A549 (cell line): Measurements from ENCODE around the gene HERC2. TPM values are rescaled to one million over a fixed set of nuclear protein-coding genes. Genes with fewer than 3 reads are reported as not detected.

ENCODE experiments used
- ATAC-seq, 2 experiments: fragments of 200-7000 bp in 1 of 2; fragments of >200 bp in 1 of 2; cut with Nextera tagmentation in 1 of 2; cut with Tn5 transposase in 1 of 2; 3 replicates each; pipeline versions ENCODE4 v1.8.0 to v1.9.1; 2018 to 2020; ENCODE audit warnings: mild to moderate bottlenecking in 1 of 2, moderate library complexity in 1 of 2
- CTCF ChIA-PET: fragments of 300-600 bp; sonication (Branson Sonifier 250); formaldehyde crosslinking; extraction: SDS; loops from one replicate; lab custom pipeline; 2021; ENCODE audit warnings: antibody characterized with exemption, inconsistent platforms; lab: Yijun Ruan, JAX
- POLR2A ChIA-PET: fragments of 350-600 bp; formaldehyde crosslinking; extraction: SDS; loops from one replicate; lab custom pipeline; 2021; ENCODE audit warnings: antibody characterized with exemption, inconsistent platforms; lab: Yijun Ruan, JAX
- DNase-seq, 2 experiments: peaks; one replicate each; pipeline versions ENCODE4 v3.0.0 to v3.0.0-alpha.2; 2011 to 2016; ENCODE audit warnings: low read depth in 1 of 2, low spot score in 1 of 2
- FAIRE-seq: peaks from 2 replicates; lab custom pipeline; 2011; peaks lifted over from hg19 to GRCh38; lab: Jason Lieb, UNC
- H3K27ac ChIP-seq, 2 experiments: fragments of >200 bp; sonication (Bioruptor Twin); formaldehyde crosslinking; 3 replicates each; pipeline ENCODE4 v1.5.1; 2016 to 2017
- H3K4me1 ChIP-seq: fragments of >200 bp; sonication (Bioruptor Twin); formaldehyde crosslinking; 3 replicates; pipeline ENCODE4 v1.6.1; 2016
- H3K4me2 ChIP-seq: fragments of >200 bp; sonication (Bioruptor Twin); formaldehyde crosslinking; 3 replicates; pipeline ENCODE4 v1.6.1; 2016
- H3K4me3 ChIP-seq: fragments of >200 bp; sonication (Bioruptor Twin); formaldehyde crosslinking; 3 replicates; pipeline ENCODE4 v1.5.1; 2016
- H3K9me3 ChIP-seq: fragments of >200 bp; sonication (Bioruptor Twin); formaldehyde crosslinking; 3 replicates; pipeline ENCODE4 v1.6.1; 2016
- ATOH8 ChIP-seq: fragments of 250-450 bp; sonication (Bioruptor Pico); IDR thresholded peaks from 2 replicates; pipeline ENCODE4 v1.5.0; 2020; ENCODE audit warnings: low read depth, mild to moderate bottlenecking, moderate library complexity
- BHLHE40 ChIP-seq: IDR thresholded peaks from 2 replicates; pipeline ENCODE4 v1.6.1; 2012; ENCODE audit warnings: low read depth, low read length, inconsistent platforms
- CBX8 ChIP-seq: fragments of 200-600 bp; sonication (generic); IDR thresholded peaks from 2 replicates; pipeline ENCODE4 v1.6.1; 2016
- CHD4 ChIP-seq: fragments of 200-600 bp; sonication (generic); IDR thresholded peaks from 2 replicates; pipeline ENCODE4 v1.6.1; 2016; ENCODE audit warnings: antibody characterized with exemption, mild to moderate bottlenecking, borderline replicate concordance
- EHF ChIP-seq: fragments of 250-450 bp; sonication (Bioruptor Pico); IDR thresholded peaks from 2 replicates; pipeline ENCODE4 v1.5.0; 2020; ENCODE audit warnings: mild to moderate bottlenecking
- ELK1 ChIP-seq: fragments of 150-350 bp; IDR thresholded peaks from 2 replicates; pipeline ENCODE4 v1.6.1; 2014; ENCODE audit warnings: low read depth, mild to moderate bottlenecking, low read length
- EP300 ChIP-seq, 2 experiments: fragments of >200 bp; sonication (Bioruptor Twin); formaldehyde crosslinking; IDR thresholded peaks; 2 replicates in 1 of 2; 3 replicates in 1 of 2; pipeline ENCODE4 v1.6.1; 2016 to 2017
- ESRRA ChIP-seq: fragments of 150-350 bp; IDR thresholded peaks from 2 replicates; pipeline ENCODE4 v1.6.1; 2014; ENCODE audit warnings: mild to moderate bottlenecking, low read length, borderline replicate concordance
- FOSL2 ChIP-seq, 2 experiments: fragments of 450-650 bp in 1 of 2; fragments of >200 bp in 1 of 2; sonication (Bioruptor Twin) in 1 of 2; formaldehyde crosslinking; IDR thresholded peaks; 2 replicates each; pipeline versions ENCODE4 v1.5.0 to v1.6.1; 2016 to 2020; ENCODE audit warnings: mild to moderate bottlenecking in 1 of 2, moderate library complexity in 1 of 2
- HES2 ChIP-seq: fragments of >200 bp; sonication (Bioruptor Twin); formaldehyde crosslinking; IDR thresholded peaks from 2 replicates; pipeline ENCODE4 v1.6.1; 2016
- HMGXB4 ChIP-seq: fragments of 250-450 bp; sonication (Bioruptor Pico); IDR thresholded peaks from 2 replicates; pipeline ENCODE4 v1.5.0; 2021; ENCODE audit warnings: mild to moderate bottlenecking, moderate library complexity, borderline replicate concordance
- JUN ChIP-seq, 2 experiments: fragments of >200 bp; sonication (Bioruptor Twin); formaldehyde crosslinking; IDR thresholded peaks; 2 replicates in 1 of 2; 3 replicates in 1 of 2; pipeline ENCODE4 v1.6.1; 2016 to 2017
- JUNB ChIP-seq: fragments of >200 bp; sonication (Bioruptor Twin); formaldehyde crosslinking; IDR thresholded peaks from 2 replicates; pipeline ENCODE4 v1.6.1; 2016
- KDM1A ChIP-seq: fragments of 200-600 bp; sonication (generic); IDR thresholded peaks from 2 replicates; pipeline ENCODE4 v1.6.1; 2016; ENCODE audit warnings: low read depth, mild to moderate bottlenecking
- MAFK ChIP-seq: fragments of 450-650 bp; IDR thresholded peaks from 2 replicates; pipeline ENCODE4 v1.6.1; 2014; ENCODE audit not compliant: partially characterized antibody
- MAX ChIP-seq: IDR thresholded peaks from 2 replicates; pipeline ENCODE4 v1.6.1; 2012
- MYC ChIP-seq: IDR thresholded peaks from 2 replicates; pipeline ENCODE4 v1.6.1; 2012; ENCODE audit warnings: mild to moderate bottlenecking, inconsistent platforms, low read length, improper control_type of control experiment, borderline replicate concordance
- NR3C1 ChIP-seq: fragments of >200 bp; sonication (Bioruptor Twin); formaldehyde crosslinking; IDR thresholded peaks from 3 replicates; pipeline ENCODE4 v1.6.1; 2017
- PBX3 ChIP-seq: IDR thresholded peaks from 2 replicates; pipeline ENCODE4 v1.6.1; 2012
- POLR2AphosphoS2 ChIP-seq: conservative IDR thresholded peaks from 2 replicates; pipeline ENCODE4 v1.6.1; 2012; ENCODE audit warnings: low read length, improper control_type of control experiment, inconsistent platforms
- RFX5 ChIP-seq: fragments of 450-650 bp; IDR thresholded peaks from 2 replicates; pipeline ENCODE4 v1.7.1; 2014; ENCODE audit warnings: antibody characterized with exemption, mild to moderate bottlenecking, moderate library complexity
- TP53 ChIP-seq: fragments of 250-450 bp; sonication (Bioruptor Pico); IDR thresholded peaks from 2 replicates; pipeline ENCODE4 v1.5.0; 2021; ENCODE audit warnings: mild to moderate bottlenecking, moderate library complexity
- USF2 ChIP-seq: fragments of 450-650 bp; IDR thresholded peaks from 2 replicates; pipeline ENCODE4 v1.6.1; 2014; ENCODE audit warnings: antibody characterized with exemption
- ZFP36 ChIP-seq: fragments of 450-650 bp; IDR thresholded peaks from 2 replicates; pipeline ENCODE4 v1.6.1; 2014; ENCODE audit warnings: borderline replicate concordance; ENCODE audit not compliant: partially characterized antibody
- WGBS: methylation state at CpG from one replicate; pipeline ENCODE4 v1.1.6; 2017; ENCODE audit errors: missing lambda C conversion rate; 5-methylcytosine and 5-hydroxymethylcytosine counted together
- polyA plus RNA-seq, 4 experiments: library from polyadenylated mRNA; depleted of rRNA in 3 of 4; stranded (reverse); fragments of >200 nt; fragmentation: RNase III in 1 of 4; extraction: RNeasy Plus Mini Kit Qiagen cat#74134 plus additional on column Dnase treatment in 1 of 4; gene quantifications; 2 replicates in 3 of 4; 3 replicates in 1 of 4; pipeline ENCODE4 v1.2.3, GENCODE V29; 2011 to 2017

HERC2 gene
- polyA plus RNA-seq, 2 of the 4 experiments (the other 2 are of a cell fraction), result 31.4 to 32.8 TPM

- TF ChIP-seq RFX5 (no peak), ATOH8 (no peak), EHF (CRISPR knock-in tag) (no peak), CHD4 (no peak), BHLHE40 (no peak), MAX (no peak), ESRRA (no peak), FOSL2 (IDR thresholded peaks at IDR 0.05) (no peak), FOSL2 (CRISPR knock-in tag; IDR thresholded peaks at IDR 0.05) (no peak), MYC (no peak), POLR2AphosphoS2 (no peak), TP53 (CRISPR knock-in tag) (no peak), MAFK (no peak), CBX8 (no peak), HMGXB4 (no peak), KDM1A (no peak), NR3C1 (no peak)
- Histone ChIP-seq H3K4me1 (no peaks in the 10 kb centered on the region), H3K27ac (no peak overlapping the region), H3K9me3 (no peaks in the 10 kb centered on the region), H3K4me3 (no peak overlapping the region), H3K4me2 (no peak overlapping the region)
- ChIA-PET POLR2A (no interaction called here), CTCF (interaction anchor here (1.8 kb wide), 1 partner anchor 16 kb away, joined by 4 read pairs; no protein-coding TSS in a partner anchor)
- 86% methylated on average over 8 of the region's 8 CpGs for WGBS
- FAIRE-seq (no peak), DNase-seq (no peak), ATAC-seq (no peak)
Measured at GRCh38 chr15:28182216-28182615, 139.8 kb downstream of the HERC2 start.

GRCh38 chr15:28181366-28181765 lies 140.6 kb downstream of the HERC2 start:
- Histone ChIP-seq H3K4me3 (no peak overlapping the region), H3K9me3 (no peaks in the 10 kb centered on the region), H3K4me2 (no peak overlapping the region), H3K27ac (no peak overlapping the region), H3K4me1 (no peaks in the 10 kb centered on the region)
- 75% methylated on average over 2 of the region's 2 CpGs for WGBS
- TF ChIP-seq JUN (IDR thresholded peaks at IDR 0.05) (no peak), FOSL2 (IDR thresholded peaks at IDR 0.05) (no peak), FOSL2 (CRISPR knock-in tag; IDR thresholded peaks at IDR 0.05) (no peak), JUNB (no peak), ZFP36 (no peak), CBX8 (no peak), PBX3 (no peak), ELK1 (no peak), POLR2AphosphoS2 (no peak), USF2 (no peak), TP53 (CRISPR knock-in tag) (no peak), HES2 (no peak), EP300 (IDR thresholded peaks at IDR 0.05) (no peak)
- POLR2A ChIA-PET, result no interaction called here
- ATAC-seq (no peak), DNase-seq (no peak), FAIRE-seq (no peak)
- CTCF ChIA-PET, result no interaction called here
